Right lobe of liver (tissue), 4 donors: ENCODE measurements around the gene PPP3R1.

Experiments
- CTCF ChIP-seq, 4 donors: fragments of 200-600 bp in 3 of 4; fragments of 450-650 bp in 1 of 4; IDR thresholded peaks; one replicate each; pipeline versions ENCODE4 v1.5.1 to v1.8.0; 2016 to 2022; ENCODE audit warnings: antibody characterized with exemption in 4 of 4, mild to moderate bottlenecking in 2 of 4
- POLR2A ChIP-seq: fragments of 450-650 bp; IDR thresholded peaks from one replicate; pipeline ENCODE4 v1.6.1; 2017; ENCODE audit warnings: antibody characterized with exemption, mild to moderate bottlenecking
- donor health status: DM: no; HTN: no; CAD: no.
- donor health status: DM: no; HTN: no; CAD: no.
- donor health status: DM: no; HTN: yes; CAD: no.

- no peak for TF ChIP-seq CTCF (IDR thresholded peaks at IDR 0.05)
- no peak for TF ChIP-seq POLR2A
These were observed 69.4 kb downstream of the PPP3R1 start for GRCh38 chr2:68182902-68183301.
